H9 (cell line): ENCODE measurements around the gene CDCP2. TPM values are rescaled to one million over a fixed set of nuclear protein-coding genes. Genes with fewer than 3 reads are reported as not detected.

Experiments
- DNase-seq: peaks from one replicate; pipeline ENCODE4 v3.0.0-alpha.2; 2017
- H2AFZ ChIP-seq: one replicate; pipeline ENCODE4 v1.6.1; 2013; ENCODE audit warnings: mild to moderate bottlenecking, low read length, control low read depth, moderate library complexity
- H2AK5ac ChIP-seq: 2 replicates; pipeline ENCODE4 v1.6.1; 2013; ENCODE audit warnings: low read length, control low read depth, mixed read lengths; ENCODE audit not compliant: insufficient read length
- H2BK120ac ChIP-seq: one replicate; pipeline ENCODE4 v1.6.1; 2013; ENCODE audit warnings: low read depth, mild to moderate bottlenecking, low read length, control low read depth, inconsistent platforms; ENCODE audit not compliant: poor library complexity, severe bottlenecking
- H2BK12ac ChIP-seq: 2 replicates; pipeline ENCODE4 v1.6.1; 2013; ENCODE audit warnings: low read length, control low read depth, mixed read lengths, low read depth; ENCODE audit not compliant: insufficient read length
- H2BK15ac ChIP-seq: 2 replicates; pipeline ENCODE4 v1.6.1; 2013; ENCODE audit warnings: low read depth, low read length, control low read depth
- H2BK20ac ChIP-seq: one replicate; pipeline ENCODE4 v1.6.1; 2013; ENCODE audit warnings: low read depth, mild to moderate bottlenecking, low read length, control low read depth, inconsistent platforms; ENCODE audit not compliant: poor library complexity, severe bottlenecking
- H2BK5ac ChIP-seq: 2 replicates; pipeline ENCODE4 v1.6.1; 2013; ENCODE audit warnings: low read length, control low read depth, mixed read lengths; ENCODE audit not compliant: insufficient read length
- H3K14ac ChIP-seq: 2 replicates; pipeline ENCODE4 v1.6.1; 2013; ENCODE audit warnings: low read length, control low read depth; ENCODE audit not compliant: insufficient read depth
- H3K18ac ChIP-seq: 2 replicates; pipeline ENCODE4 v1.6.1; 2013; ENCODE audit warnings: low read depth, mild to moderate bottlenecking, mixed read lengths, low read length, control low read depth; ENCODE audit not compliant: insufficient read length
- H3K23ac ChIP-seq: 2 replicates; pipeline ENCODE4 v1.6.1; 2013; ENCODE audit warnings: low read length, control low read depth, mixed read lengths, low read depth; ENCODE audit not compliant: insufficient read length
- H3K23me2 ChIP-seq: 2 replicates; pipeline ENCODE4 v1.6.1; 2013; ENCODE audit warnings: low read depth, mild to moderate bottlenecking, mixed read lengths, low read length, control low read depth; ENCODE audit not compliant: insufficient read length, poor library complexity, severe bottlenecking
- H3K27ac ChIP-seq: 2 replicates; pipeline ENCODE4 v1.5.1; 2013; ENCODE audit warnings: low read length, control low read depth, mixed read lengths, low read depth; ENCODE audit not compliant: insufficient read length
- H3K27me3 ChIP-seq: 2 replicates; pipeline ENCODE4 v1.6.1; 2013; ENCODE audit warnings: low read length, control low read depth, inconsistent platforms; ENCODE audit not compliant: insufficient read depth
- H3K4ac ChIP-seq: 2 replicates; pipeline ENCODE4 v1.6.1; 2013; ENCODE audit warnings: low read depth, mild to moderate bottlenecking, control low read depth, inconsistent platforms, low read length, moderate library complexity
- H3K4me1 ChIP-seq: 2 replicates; pipeline ENCODE4 v1.6.1; 2013; ENCODE audit warnings: low read length, control low read depth, inconsistent platforms; ENCODE audit not compliant: insufficient read depth
- H3K4me2 ChIP-seq: 2 replicates; pipeline ENCODE4 v1.6.1; 2013; ENCODE audit warnings: low read length, control low read depth, mixed read lengths; ENCODE audit not compliant: insufficient read length, insufficient read depth
- H3K56ac ChIP-seq: 2 replicates; pipeline ENCODE4 v1.6.1; 2013; ENCODE audit warnings: low read depth, mild to moderate bottlenecking, mixed read lengths, low read length, control low read depth; ENCODE audit not compliant: insufficient read length
- H3K79me1 ChIP-seq: 2 replicates; pipeline ENCODE4 v1.6.1; 2013; ENCODE audit warnings: low read depth, mild to moderate bottlenecking, moderate library complexity, low read length, control low read depth, inconsistent platforms; ENCODE audit not compliant: insufficient read depth, poor library complexity, severe bottlenecking
- H3K79me2 ChIP-seq: 2 replicates; pipeline ENCODE4 v1.6.1; 2013; ENCODE audit warnings: low read length, control low read depth, inconsistent platforms; ENCODE audit not compliant: insufficient read depth
- H3K9ac ChIP-seq: 2 replicates; pipeline ENCODE4 v1.6.1; 2013; ENCODE audit warnings: low read length, control low read depth, mixed read lengths; ENCODE audit not compliant: insufficient read length; ENCODE audit errors: extremely low read depth
- H3K9me3 ChIP-seq: one replicate; pipeline ENCODE4 v1.6.1; 2013; ENCODE audit warnings: low read depth, low read length, inconsistent platforms; ENCODE audit not compliant: control insufficient read depth
- H3T11ph ChIP-seq: one replicate; pipeline ENCODE4 v1.6.1; 2013; ENCODE audit warnings: mild to moderate bottlenecking, low read length, control low read depth, inconsistent platforms
- H4K20me1 ChIP-seq: one replicate; pipeline ENCODE4 v1.6.1; 2013; ENCODE audit not compliant: control insufficient read depth, insufficient read length, insufficient read depth
- H4K5ac ChIP-seq: 2 replicates; pipeline ENCODE4 v1.6.1; 2013; ENCODE audit warnings: low read depth, mild to moderate bottlenecking, mixed read lengths, low read length, control low read depth; ENCODE audit not compliant: insufficient read length
- H4K8ac ChIP-seq: replicated peaks from 2 replicates; pipeline ENCODE4 v1.6.1; 2013; ENCODE audit warnings: low read length, control low read depth, mixed read lengths, low read depth; ENCODE audit not compliant: insufficient read length
- H4K91ac ChIP-seq: 2 replicates; pipeline ENCODE4 v1.6.1; 2013; ENCODE audit warnings: low read depth, mild to moderate bottlenecking, moderate library complexity, mixed read lengths, low read length, control low read depth; ENCODE audit not compliant: insufficient read length
- H3K27ac Mint-ChIP-seq, 3 experiments: 2 replicates in 2 of 3; 3 replicates in 1 of 3; pipeline ENCODE4 v1.8.0; 2020 to 2021; ENCODE audit warnings: mixed read lengths in 3 of 3, mild to moderate bottlenecking in 1 of 3, moderate library complexity in 1 of 3
- H3K27me3 Mint-ChIP-seq: 2 replicates; pipeline ENCODE4 v1.8.0; 2021; ENCODE audit warnings: low read depth, mild to moderate bottlenecking, moderate library complexity, mixed read lengths
- H3K36me3 Mint-ChIP-seq, 3 experiments: 2 replicates in 2 of 3; 3 replicates in 1 of 3; pipeline ENCODE4 v1.8.0; 2020 to 2021; ENCODE audit warnings: low read depth in 3 of 3, mixed read lengths in 3 of 3; ENCODE audit not compliant: insufficient read depth in 1 of 3
- H3K4me1 Mint-ChIP-seq, 2 experiments: 2 replicates each; pipeline ENCODE4 v1.8.0; 2020; ENCODE audit warnings: mixed read lengths in 2 of 2
- H3K4me3 Mint-ChIP-seq, 2 experiments: 2 replicates in 1 of 2; 3 replicates in 1 of 2; pipeline ENCODE4 v1.8.0; 2020 to 2021; ENCODE audit warnings: mild to moderate bottlenecking in 2 of 2, mixed read lengths in 2 of 2, moderate library complexity in 1 of 2
- H3K9me3 Mint-ChIP-seq, 2 experiments: 2 replicates in 1 of 2; 3 replicates in 1 of 2; pipeline ENCODE4 v1.8.0; 2020; ENCODE audit warnings: mild to moderate bottlenecking in 2 of 2, mixed read lengths in 2 of 2, moderate library complexity in 1 of 2
- CTCF ChIP-seq: fragments of 200-600 bp; sonication (generic); conservative IDR thresholded peaks from 3 replicates; pipeline ENCODE4 v1.8.0; 2021; ENCODE audit warnings: antibody characterized with exemption, mild to moderate bottlenecking
- WGBS: extraction: QIAGEN DNeasy Blood & Tissue Kit; methylation state at CpG from one replicate; pipeline ENCODE4 v1.1.7; 2013; ENCODE audit warnings: missing lambda C conversion rate, low lambda C conversion rate, mixed read lengths; ENCODE audit not compliant: insufficient read length; ENCODE audit errors: extremely low coverage; 5-methylcytosine and 5-hydroxymethylcytosine counted together
- total RNA-seq: library from RNA; stranded (reverse); gene quantifications from 2 replicates; pipeline ENCODE4 v1.2.1, GENCODE V29; 2021

The CDCP2 gene
- total RNA-seq, 1 experiment from 2014 or later: not detected

GRCh38 chr1:54156201-54156600 is 3.4 kb upstream of the CDCP2 start:
- Histone ChIP-seq H3K4me2 (no peak overlapping the region), H3T11ph (no peak overlapping the region), H2BK5ac (no peak overlapping the region), H2AK5ac (no peak overlapping the region), H3K79me2 (no peaks in the 10 kb centered on the region), H3K27ac (no peak overlapping the region), H3K14ac (no peak overlapping the region), H4K8ac (no peak overlapping the region), H2BK15ac (no peak overlapping the region), H3K18ac (no peak overlapping the region), H2BK12ac (no peak overlapping the region), H2BK20ac (no peak overlapping the region), H4K91ac (no peak overlapping the region), H3K4ac (no peak overlapping the region), H3K9me3 (no peaks in the 10 kb centered on the region), H3K23ac (no peak overlapping the region), H3K27me3 (no peaks in the 10 kb centered on the region), H3K56ac (no peak overlapping the region), H3K9ac (no peak overlapping the region), H4K5ac (no peak overlapping the region), H3K4me1 (peaks cover 4% of the 10 kb centered on the region; the same call in 1 of the 2 replicates), H3K23me2 (no peaks in the 10 kb centered on the region), H4K20me1 (no peaks in the 10 kb centered on the region), H3K79me1 (no peaks in the 10 kb centered on the region), H2BK120ac (no peak overlapping the region), H2AFZ (no peak overlapping the region)
- no peak for DNase-seq
- Mint-ChIP-seq H3K4me3 (no peak overlapping the region), H3K9me3 (no peaks in the 10 kb centered on the region), H3K4me1 (peaks cover 13 to 14% of the 10 kb centered on the region in 2 experiments), H3K27me3 (peaks cover 13% of the 10 kb centered on the region), H3K27ac (no peak overlapping the region), H3K36me3 (no peaks in the 10 kb centered on the region)
- TF ChIP-seq CTCF: no peak
- WGBS: no CpG with 5 or more reads among the region's 3 CpGs
